ENCODE measurements around the gene FIZ1. TPM values are rescaled to one million over a fixed set of nuclear protein-coding genes. Genes with fewer than 3 reads are reported as not detected.

The FIZ1 gene
- total RNA-seq, 2 donors from 2014 or later, result 9.2 to 10.7 TPM

DNA sequence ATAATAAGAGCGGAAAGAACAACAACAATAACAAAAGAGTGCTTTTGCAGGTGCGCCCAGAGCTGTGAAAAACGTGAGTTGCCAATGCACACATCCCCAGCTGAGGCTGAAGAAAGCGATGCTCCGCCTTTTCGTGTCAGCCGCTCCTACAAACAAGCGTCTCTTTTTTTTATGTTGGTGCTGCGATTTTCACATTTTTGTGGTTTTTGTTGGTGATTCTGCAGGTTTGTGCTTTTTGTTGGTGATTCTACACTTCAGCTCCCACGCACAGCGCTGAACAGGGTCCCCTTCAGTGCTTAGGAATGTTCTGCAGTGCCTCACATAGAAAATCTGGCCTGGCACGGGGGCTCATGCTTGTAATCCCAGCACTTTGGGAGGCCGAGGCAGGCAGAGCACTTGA, 46.7 kb downstream of the FIZ1 start:
- no peak for DNase-seq
- H3K4me1 Mint-ChIP-seq, result peaks cover 2% of the 10 kb centered on the region
- no peak overlapping the region for H3K27ac Mint-ChIP-seq
- H3K4me3 Mint-ChIP-seq, result no peak overlapping the region
- H3K9me3 ChIP-seq (ENCODE audit: control insufficient read depth, low read length, poor library complexity, severe bottlenecking), result no peaks in the 10 kb centered on the region
- H3K27me3 Mint-ChIP-seq, result peaks cover 39% of the 10 kb centered on the region
- ATAC-seq, result no peak
- H3K36me3 Mint-ChIP-seq (ENCODE audit: low read depth), result no peaks in the 10 kb centered on the region

- ATAC-seq, result no peak
- no peak for DNase-seq
- H3K9me3 ChIP-seq (ENCODE audit: control insufficient read depth, low read length, poor library complexity, severe bottlenecking), result no peaks in the 10 kb centered on the region
- no peak overlapping the region for H3K27ac Mint-ChIP-seq
- no peaks in the 10 kb centered on the region for H3K4me1 Mint-ChIP-seq
- no peak overlapping the region for H3K4me3 Mint-ChIP-seq
- peaks cover 43% of the 10 kb centered on the region for H3K27me3 Mint-ChIP-seq
- peaks cover 2% of the 10 kb centered on the region for H3K36me3 Mint-ChIP-seq (ENCODE audit: low read depth)
Observed at GRCh38 chr19:55552206-55552605, 47.1 kb downstream of the FIZ1 start.

DNA sequence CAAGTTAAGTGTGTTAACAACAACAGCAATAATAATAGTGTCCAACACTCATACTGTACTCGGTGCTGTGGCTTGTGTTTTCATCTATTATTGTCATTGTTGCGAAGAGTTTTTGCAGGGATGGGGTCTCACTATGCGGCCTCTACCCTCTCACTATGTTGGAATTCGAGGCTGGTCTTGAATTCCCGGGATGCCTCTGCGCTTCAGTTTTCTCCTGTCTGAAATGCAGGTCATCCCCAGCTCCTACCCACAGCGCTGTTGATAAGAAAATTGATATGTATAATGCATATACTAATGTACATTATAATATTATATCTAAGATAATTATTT, 49.0 kb downstream of the FIZ1 start:
- no peak overlapping the region for H3K27ac Mint-ChIP-seq

DNA sequence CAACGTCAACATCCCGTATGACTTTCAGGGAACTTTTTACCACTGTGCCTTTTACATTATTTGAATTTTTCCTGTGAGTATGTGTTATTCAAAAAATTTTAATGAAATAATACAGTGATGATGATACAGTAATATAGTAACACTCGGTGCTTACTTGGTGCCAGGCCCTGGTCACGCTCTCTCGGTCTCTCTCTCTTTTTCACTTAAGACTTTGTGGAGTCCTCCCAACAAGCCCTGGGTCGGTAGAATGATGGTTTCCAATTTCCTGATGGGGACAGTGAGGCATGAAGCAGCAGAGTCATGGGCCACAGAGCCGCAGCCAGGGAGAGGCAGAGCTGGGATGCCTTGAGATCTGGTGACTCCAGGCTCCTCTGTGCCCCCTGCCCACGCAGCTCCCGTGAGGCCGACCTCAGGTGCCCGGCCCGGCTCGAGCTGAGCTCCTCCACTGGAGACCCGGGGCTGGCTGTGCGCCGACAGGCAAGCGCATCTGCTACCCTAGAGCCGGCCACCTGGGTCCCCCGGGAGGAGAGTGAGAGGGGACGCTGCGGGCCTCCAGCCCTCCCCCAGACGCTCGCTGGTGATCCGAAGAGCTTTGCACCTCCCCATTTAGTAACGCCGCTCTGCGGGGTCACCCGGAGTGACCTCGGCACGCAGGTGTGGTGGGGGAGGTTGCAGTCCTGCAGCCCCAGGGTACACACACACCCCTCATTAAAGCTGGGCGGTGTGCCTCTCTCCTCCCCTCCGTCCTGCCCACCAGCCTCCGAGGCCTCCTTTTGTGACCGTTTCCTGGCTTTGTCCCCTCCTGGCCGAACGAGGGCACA, 49.6 kb downstream of the FIZ1 start:
- H3K36me3 Mint-ChIP-seq (ENCODE audit: low read depth), result peaks cover 7% of the 10 kb centered on the region
- peaks cover 57% of the 10 kb centered on the region for H3K27me3 Mint-ChIP-seq
- H3K9me3 ChIP-seq (ENCODE audit: control insufficient read depth, low read length, poor library complexity, severe bottlenecking), result no peaks in the 10 kb centered on the region
- no peak overlapping the region for H3K4me3 Mint-ChIP-seq
- DNase-seq (no peak), ATAC-seq (no peak)
- H3K27ac Mint-ChIP-seq, result no peak overlapping the region
- no peaks in the 10 kb centered on the region for H3K4me1 Mint-ChIP-seq

More for the DNA sequence above, 49.0 kb downstream of the FIZ1 start:
- Mint-ChIP-seq H3K36me3 (ENCODE audit: low read depth) (peaks cover 7% of the 10 kb centered on the region), H3K4me1 (no peaks in the 10 kb centered on the region), H3K27me3 (peaks cover 56% of the 10 kb centered on the region), H3K4me3 (no peak overlapping the region)
- H3K9me3 ChIP-seq (ENCODE audit: control insufficient read depth, low read length, poor library complexity, severe bottlenecking), result no peaks in the 10 kb centered on the region
- DNase-seq (no peak), ATAC-seq (no peak)

GRCh38 chr19:55546822-55547614, 52.3 kb downstream of the FIZ1 start:
- DNase-seq (no peak), ATAC-seq (no peak)
- Mint-ChIP-seq H3K27ac (no peak overlapping the region), H3K36me3 (ENCODE audit: low read depth) (peaks cover 7% of the 10 kb centered on the region), H3K4me1 (no peaks in the 10 kb centered on the region), H3K27me3 (peaks cover 37% of the 10 kb centered on the region), H3K4me3 (no peak overlapping the region)
- H3K9me3 ChIP-seq (ENCODE audit: control insufficient read depth, low read length, poor library complexity, severe bottlenecking), result no peaks in the 10 kb centered on the region

DNA sequence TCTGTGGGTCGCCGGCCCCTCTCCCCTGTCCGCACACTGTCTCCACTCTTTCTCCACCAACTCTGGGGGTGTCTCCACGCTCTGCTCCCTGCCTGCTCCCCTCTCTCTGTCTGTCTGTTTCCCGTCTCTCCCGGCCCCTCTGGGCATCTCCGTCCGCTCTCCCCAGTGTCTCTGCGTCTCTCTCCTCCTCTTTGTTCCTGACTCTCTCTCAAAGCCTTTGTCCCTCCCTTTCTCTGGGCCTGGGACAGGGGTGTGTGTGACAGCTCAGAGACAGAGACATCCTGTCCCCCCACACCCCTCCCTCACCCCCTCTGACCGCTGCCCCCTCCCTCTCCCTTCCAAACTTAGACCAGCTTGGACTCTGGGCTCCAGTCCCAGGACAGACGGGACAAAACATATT, 53.3 kb downstream of the FIZ1 start:
- Mint-ChIP-seq H3K36me3 (ENCODE audit: low read depth) (peaks cover 7% of the 10 kb centered on the region), H3K27ac (no peak overlapping the region), H3K4me1 (no peaks in the 10 kb centered on the region), H3K4me3 (no peak overlapping the region), H3K27me3 (peaks cover 30% of the 10 kb centered on the region)
- H3K9me3 ChIP-seq (ENCODE audit: control insufficient read depth, low read length, poor library complexity, severe bottlenecking), result no peaks in the 10 kb centered on the region
- ATAC-seq (no peak), DNase-seq (no peak)

DNA sequence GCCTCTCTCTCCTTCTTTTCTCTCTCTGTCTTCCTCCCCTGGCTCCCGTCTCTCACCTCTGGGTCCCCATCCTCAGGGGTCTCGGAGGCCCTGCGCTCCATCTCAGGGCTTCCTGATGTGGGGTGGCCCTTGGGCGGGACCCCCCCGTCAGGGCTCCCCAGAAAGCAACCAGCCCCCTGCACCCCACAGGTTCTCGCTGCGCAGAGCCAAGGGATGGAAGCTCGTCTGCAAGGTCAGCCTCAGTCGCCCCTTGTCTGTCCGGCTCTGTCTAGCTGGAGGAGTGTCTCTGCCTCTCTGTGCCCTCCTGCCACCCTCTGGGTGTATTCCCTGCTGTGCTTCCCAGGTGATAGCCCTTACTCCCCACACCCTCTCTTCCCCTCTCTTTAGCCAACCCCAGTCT, 53.9 kb downstream of the FIZ1 start, which contains the start of gene SBK3:
Gene SBK3 (minus strand): TSS at position 101 of the 400 bp plus-strand sequence. CDS start 0 bp downstream, at position 101.
- no peak within 1 kb of the TSS for H3K27ac Mint-ChIP-seq
- H3K27me3 Mint-ChIP-seq, result peaks cover 28% of the 10 kb centered on the region
- H3K9me3 ChIP-seq (ENCODE audit: control insufficient read depth, low read length, poor library complexity, severe bottlenecking), result no peaks in the 10 kb centered on the region
- peaks cover 7% of the 10 kb centered on the region for H3K36me3 Mint-ChIP-seq (ENCODE audit: low read depth)
- ATAC-seq, result no peak
- DNase-seq, result no peak
- no peaks in the 10 kb centered on the region for H3K4me1 Mint-ChIP-seq
- H3K4me3 Mint-ChIP-seq, result no peak within 1 kb of the TSS

DNA sequence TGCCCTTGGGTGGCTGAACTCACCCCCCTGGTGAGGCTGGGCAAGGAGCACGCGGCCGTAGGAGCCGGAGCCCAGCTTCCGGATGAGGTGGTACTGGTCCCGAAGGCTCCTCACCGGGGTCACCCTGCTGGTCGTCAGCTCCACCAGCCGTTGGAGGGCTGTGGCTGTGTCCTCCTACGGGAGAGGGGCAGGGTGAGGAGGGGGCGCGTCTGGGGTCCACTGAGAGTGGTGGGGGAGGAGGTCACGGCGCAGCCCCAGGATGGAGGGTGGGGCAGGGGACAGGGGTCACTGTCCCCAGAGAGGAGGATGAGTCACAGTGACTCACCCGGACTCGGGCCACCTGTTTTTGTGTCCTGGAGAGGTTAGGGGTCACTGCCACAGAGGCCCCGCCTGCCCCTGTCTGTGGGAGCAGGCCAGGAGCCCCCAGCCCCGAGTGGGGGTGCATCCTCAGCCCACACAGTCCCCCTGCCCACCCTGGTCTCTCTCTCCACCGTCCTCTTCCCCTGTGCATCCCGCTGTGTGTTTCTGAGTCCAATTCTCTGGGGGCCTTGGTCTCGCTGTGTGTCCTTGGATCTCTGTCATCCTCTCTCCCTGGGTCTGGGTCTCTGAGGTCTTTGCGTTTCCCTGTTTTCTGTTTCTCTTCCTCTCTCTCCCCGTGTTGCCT, 54.4 kb downstream of the FIZ1 start:
- no peaks in the 10 kb centered on the region for H3K4me1 Mint-ChIP-seq
- no peaks in the 10 kb centered on the region for H3K9me3 ChIP-seq (ENCODE audit: control insufficient read depth, low read length, poor library complexity, severe bottlenecking)
- H3K4me3 Mint-ChIP-seq, result no peak overlapping the region
- DNase-seq (no peak), ATAC-seq (no peak)
- H3K27ac Mint-ChIP-seq, result no peak overlapping the region
- peaks cover 7% of the 10 kb centered on the region for H3K36me3 Mint-ChIP-seq (ENCODE audit: low read depth)
- peaks cover 28% of the 10 kb centered on the region for H3K27me3 Mint-ChIP-seq

DNA sequence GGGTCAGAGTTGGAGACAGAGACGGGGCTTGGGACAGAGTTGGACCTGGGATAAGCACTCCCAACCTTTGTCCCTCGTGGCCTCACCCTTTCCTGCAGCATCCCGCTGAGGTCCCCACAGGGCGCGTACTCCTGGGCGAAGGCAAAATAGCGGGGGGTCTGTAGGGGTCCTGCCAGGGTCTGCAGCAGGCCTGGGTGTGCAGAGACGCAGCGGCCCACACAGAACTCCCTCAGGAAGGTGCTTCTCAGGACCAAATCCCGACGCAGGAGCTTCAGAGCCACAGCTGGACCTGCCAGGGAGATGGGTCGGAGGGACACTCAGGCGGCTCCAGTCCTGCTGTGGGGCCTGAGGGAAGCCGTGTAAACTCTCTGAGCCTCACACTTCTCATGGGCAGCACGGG, 55.3 kb downstream of the FIZ1 start:
- peaks cover 28% of the 10 kb centered on the region for H3K27me3 Mint-ChIP-seq
- no peaks in the 10 kb centered on the region for H3K4me1 Mint-ChIP-seq
- ATAC-seq (no peak), DNase-seq (no peak)
- H3K27ac Mint-ChIP-seq, result no peak overlapping the region
- H3K9me3 ChIP-seq (ENCODE audit: control insufficient read depth, low read length, poor library complexity, severe bottlenecking), result no peaks in the 10 kb centered on the region
- H3K4me3 Mint-ChIP-seq, result no peak overlapping the region
- H3K36me3 Mint-ChIP-seq (ENCODE audit: low read depth), result peaks cover 7% of the 10 kb centered on the region

GRCh38 chr19:55543567-55543966, 55.8 kb downstream of the FIZ1 start:
- no peak for DNase-seq
- no peaks in the 10 kb centered on the region for H3K9me3 ChIP-seq (ENCODE audit: control insufficient read depth, low read length, poor library complexity, severe bottlenecking)
- Mint-ChIP-seq H3K4me3 (no peak overlapping the region), H3K4me1 (no peaks in the 10 kb centered on the region), H3K27me3 (peaks cover 28% of the 10 kb centered on the region), H3K36me3 (ENCODE audit: low read depth) (peaks cover 7% of the 10 kb centered on the region), H3K27ac (no peak overlapping the region)
- no peak for ATAC-seq

DNA sequence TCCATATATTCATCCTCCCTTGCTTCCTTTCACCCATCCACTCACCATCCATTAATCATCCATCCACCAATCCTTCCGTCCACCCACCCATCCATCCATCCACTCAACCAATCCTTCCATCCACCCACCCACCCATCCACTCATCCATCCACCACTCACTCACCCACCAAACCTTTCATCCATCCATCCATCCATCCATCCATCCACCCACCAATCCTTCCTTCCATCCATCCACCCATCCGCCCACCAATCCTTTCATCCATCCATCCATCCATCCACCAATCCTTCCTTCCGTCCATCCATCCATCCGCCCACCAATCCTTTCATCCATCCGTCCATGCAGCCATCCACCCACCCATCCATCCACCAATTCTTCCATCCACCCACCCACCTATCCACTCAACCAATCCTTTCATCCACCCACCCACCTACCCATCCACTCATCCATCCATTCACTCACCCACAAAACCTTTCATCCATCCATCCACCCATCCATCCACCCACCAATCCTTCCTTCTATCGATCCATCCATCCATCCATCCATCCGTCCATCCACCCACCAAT, 56.9 kb downstream of the FIZ1 start:
- Mint-ChIP-seq H3K4me1 (no peaks in the 10 kb centered on the region), H3K4me3 (no peak overlapping the region), H3K27ac (no peak overlapping the region), H3K36me3 (ENCODE audit: low read depth) (peaks cover 6% of the 10 kb centered on the region), H3K27me3 (peaks cover 18% of the 10 kb centered on the region)
- ATAC-seq, result no peak
- no peaks in the 10 kb centered on the region for H3K9me3 ChIP-seq (ENCODE audit: control insufficient read depth, low read length, poor library complexity, severe bottlenecking)
- DNase-seq, result no peak
